BE2C (cell line): ENCODE measurements around the gene GLS.

Experiments used
- DNase-seq: peaks from one replicate; pipeline ENCODE4 v3.0.0-alpha.2; 2020
- H3K27me3 ChIP-seq: fragments of 250-450 bp; sonication (Bioruptor Pico); 2 replicates; pipeline ENCODE4 v1.5.1; 2020; ENCODE audit warnings: mild to moderate bottlenecking
- H3K36me3 ChIP-seq: fragments of 250-450 bp; sonication (Bioruptor Pico); 2 replicates; pipeline ENCODE4 v1.5.1; 2020; ENCODE audit warnings: mild to moderate bottlenecking
- H3K4me1 ChIP-seq: fragments of 250-450 bp; sonication (Bioruptor Pico); 2 replicates; pipeline ENCODE4 v1.5.1; 2020
- H3K4me3 ChIP-seq: 2 replicates; pipeline ENCODE4 v1.5.1; 2011; ENCODE audit warnings: low read depth, low read length
- H3K9me3 ChIP-seq: fragments of 250-450 bp; sonication (Bioruptor Pico); 2 replicates; pipeline ENCODE4 v1.5.1; 2020
- TF ChIP-seq, protein P1 (sequence below): IDR thresholded peaks from 2 replicates; pipeline ENCODE4 v1.5.1; 2012; ENCODE audit warnings: mild to moderate bottlenecking, low read depth, low read length

Gene GLS

DNA sequence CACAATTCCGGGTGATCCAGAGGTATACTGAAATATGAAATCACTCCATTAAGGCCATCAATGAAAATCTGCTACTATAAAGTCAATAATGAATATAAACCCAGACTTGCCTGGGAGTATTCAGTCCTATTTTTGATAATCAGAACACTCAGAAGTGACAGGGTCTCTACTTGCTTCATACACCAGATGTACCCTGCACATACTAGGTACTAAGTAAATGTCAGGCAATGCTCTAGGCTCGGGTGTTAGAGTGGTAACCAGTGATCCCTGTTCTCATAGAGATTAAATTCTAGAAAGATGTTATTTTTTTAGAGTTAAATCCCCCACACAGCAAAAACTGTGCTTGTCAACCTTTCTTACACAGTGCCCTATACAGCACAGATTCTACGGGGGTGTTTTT, 121.0 kb downstream of the GLS start:
- Histone ChIP-seq H3K36me3 (peaks cover 70% of the 10 kb centered on the region), H3K9me3 (no peaks in the 10 kb centered on the region), H3K4me1 (0 out of 2 replicates have a peak, but pooled peaks cover under 1% of the 10 kb centered on the region), H3K4me3 (no peak overlapping the region), H3K27me3 (no peaks in the 10 kb centered on the region)
- TF ChIP-seq, protein P1, sequence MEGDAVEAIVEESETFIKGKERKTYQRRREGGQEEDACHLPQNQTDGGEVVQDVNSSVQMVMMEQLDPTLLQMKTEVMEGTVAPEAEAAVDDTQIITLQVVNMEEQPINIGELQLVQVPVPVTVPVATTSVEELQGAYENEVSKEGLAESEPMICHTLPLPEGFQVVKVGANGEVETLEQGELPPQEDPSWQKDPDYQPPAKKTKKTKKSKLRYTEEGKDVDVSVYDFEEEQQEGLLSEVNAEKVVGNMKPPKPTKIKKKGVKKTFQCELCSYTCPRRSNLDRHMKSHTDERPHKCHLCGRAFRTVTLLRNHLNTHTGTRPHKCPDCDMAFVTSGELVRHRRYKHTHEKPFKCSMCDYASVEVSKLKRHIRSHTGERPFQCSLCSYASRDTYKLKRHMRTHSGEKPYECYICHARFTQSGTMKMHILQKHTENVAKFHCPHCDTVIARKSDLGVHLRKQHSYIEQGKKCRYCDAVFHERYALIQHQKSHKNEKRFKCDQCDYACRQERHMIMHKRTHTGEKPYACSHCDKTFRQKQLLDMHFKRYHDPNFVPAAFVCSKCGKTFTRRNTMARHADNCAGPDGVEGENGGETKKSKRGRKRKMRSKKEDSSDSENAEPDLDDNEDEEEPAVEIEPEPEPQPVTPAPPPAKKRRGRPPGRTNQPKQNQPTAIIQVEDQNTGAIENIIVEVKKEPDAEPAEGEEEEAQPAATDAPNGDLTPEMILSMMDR = no peak
- DNase-seq = no peak

DNA sequence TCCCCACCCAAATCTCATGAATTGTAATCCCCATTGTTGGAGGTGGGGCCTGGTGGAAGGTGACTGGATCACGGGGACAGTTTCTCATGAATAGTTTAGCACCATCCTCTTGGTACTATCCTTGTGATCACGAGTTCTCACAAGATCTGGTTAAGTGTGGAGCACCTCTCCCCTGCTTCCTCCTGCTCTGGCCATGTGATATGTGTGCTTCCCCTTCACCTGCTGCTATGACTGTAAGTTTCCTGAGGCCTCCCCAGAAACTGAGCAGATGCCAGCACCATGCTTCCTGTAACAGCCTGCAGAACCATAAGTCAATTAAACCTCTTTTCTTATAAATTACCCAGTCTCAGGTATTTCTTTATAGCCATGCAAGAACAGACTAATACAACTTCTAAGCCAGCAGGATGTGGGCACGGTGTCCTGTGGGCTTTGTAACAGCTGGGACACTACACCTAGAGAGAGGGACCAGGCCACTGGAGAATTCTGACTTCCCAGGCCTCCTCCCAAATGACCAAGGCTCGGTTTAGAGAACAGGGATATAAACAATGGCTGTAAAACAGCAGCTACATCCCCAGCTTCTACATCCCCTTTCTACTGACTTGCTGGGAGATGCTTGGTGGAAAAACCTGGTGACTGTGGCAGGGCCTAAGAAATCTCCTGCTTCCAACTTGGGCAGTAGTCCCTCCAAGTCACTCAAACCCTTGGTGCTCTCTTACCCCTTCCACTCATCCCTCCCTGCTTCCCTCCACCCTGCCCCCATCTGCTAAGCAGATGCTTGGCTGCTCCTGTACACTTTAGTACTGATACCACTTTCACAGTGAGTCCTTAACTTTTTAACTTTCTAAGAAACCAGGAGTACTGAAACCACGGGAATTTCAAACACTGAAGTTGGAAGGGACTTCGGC, 123.0 kb downstream of the GLS start:
- Histone ChIP-seq H3K36me3 (peaks cover 77% of the 10 kb centered on the region), H3K4me1 (peaks cover 5% of the 10 kb centered on the region; the same call in 1 of the 2 replicates)

DNA sequence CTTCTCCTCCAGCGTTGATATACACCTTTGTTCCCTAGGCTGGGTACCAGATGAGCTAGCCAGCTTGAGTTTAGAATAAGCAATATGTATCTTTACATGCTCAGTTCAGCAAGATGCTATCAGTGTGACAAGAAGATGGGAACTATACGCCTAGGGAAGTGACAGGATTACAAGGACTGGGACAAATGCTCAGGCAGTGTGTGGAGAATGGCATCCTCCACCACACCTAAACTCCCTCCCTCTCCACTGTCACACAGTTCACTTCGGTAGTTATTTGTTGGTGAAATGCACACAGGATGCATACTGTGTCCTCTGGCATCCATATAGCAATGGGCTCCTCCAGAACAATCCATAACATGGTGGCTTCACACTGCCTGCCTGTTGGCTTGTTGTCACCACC, 125.7 kb downstream of the GLS start:
- no peak overlapping the region for H3K4me3 ChIP-seq
- DNase-seq = no peak
- H3K27me3 ChIP-seq = no peaks in the 10 kb centered on the region
- H3K36me3 ChIP-seq = peaks cover 64% of the 10 kb centered on the region
- no peaks in the 10 kb centered on the region for H3K9me3 ChIP-seq
- H3K4me1 ChIP-seq = peaks cover 5% of the 10 kb centered on the region; the same call in 1 of the 2 replicates
- TF ChIP-seq, protein P1 = no peak

More for the DNA sequence above, 123.0 kb downstream of the GLS start:
- TF ChIP-seq, protein P1 = no peak
- DNase-seq = no peak
- Histone ChIP-seq H3K27me3 (no peaks in the 10 kb centered on the region), H3K4me3 (no peak overlapping the region), H3K9me3 (no peaks in the 10 kb centered on the region)

DNA sequence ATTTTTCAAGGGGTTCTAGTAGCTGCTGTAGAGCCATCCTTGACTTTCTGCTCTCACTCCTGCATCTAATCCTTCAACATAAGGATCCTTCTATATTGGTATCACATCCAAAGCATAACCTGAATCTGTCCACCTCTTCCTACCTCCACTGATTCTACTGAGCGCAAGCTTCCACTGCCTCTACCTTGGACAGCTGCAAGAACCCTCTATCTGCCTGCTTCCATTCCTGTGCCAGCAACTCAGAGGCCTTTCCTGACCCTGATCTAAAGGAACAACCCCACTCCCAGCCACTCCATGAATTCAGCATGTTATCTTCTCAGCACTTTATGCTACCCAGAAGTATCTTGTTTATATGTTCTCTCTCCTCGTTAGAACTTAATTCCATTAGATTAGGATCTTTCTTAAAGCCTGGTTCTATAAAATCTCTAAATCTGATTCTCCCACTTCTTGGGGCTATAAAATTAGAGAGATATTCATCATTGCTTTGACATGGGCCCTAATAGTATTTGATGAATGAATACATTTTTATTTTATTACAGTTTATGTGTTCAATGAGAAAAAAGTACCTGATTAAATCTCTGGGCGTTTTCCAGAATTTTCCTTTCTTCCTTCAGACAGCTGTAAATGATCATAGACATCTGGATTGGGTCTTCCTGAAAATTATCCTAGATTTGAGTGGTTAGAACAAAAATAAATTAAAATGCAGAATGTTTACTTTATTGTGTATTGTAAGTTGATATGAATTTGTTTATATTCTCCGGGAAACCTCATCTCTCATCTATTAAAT, 126.6 kb downstream of the GLS start:
- Histone ChIP-seq H3K4me1 (peaks cover 5% of the 10 kb centered on the region; the same call in 1 of the 2 replicates), H3K27me3 (no peaks in the 10 kb centered on the region), H3K36me3 (peaks cover 59% of the 10 kb centered on the region), H3K4me3 (no peak overlapping the region), H3K9me3 (no peaks in the 10 kb centered on the region)
- TF ChIP-seq, protein P1 = no peak
- no peak for DNase-seq

DNA sequence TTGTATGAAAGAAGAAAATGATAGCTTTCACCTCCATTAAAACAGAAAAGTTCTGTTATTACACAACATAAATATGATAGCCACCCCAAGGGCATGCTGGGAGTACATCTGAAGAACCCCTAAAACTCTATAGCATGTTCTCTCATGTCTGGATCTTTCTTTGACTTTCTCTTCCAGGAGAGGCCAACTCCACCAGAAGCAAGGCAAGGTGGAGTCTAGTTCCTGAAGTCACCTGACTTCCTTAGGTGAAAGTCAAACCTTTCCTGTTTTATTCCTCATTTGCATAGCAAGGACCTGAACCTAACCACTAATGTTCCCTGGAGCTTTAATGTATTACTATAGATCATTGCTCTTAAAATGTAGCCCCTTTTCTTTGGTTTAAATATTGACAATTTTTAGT, 127.7 kb downstream of the GLS start:
- H3K4me1 ChIP-seq = peaks cover 5% of the 10 kb centered on the region; the same call in 1 of the 2 replicates
- no peaks in the 10 kb centered on the region for H3K9me3 ChIP-seq
- DNase-seq = no peak
- H3K4me3 ChIP-seq = no peak overlapping the region
- TF ChIP-seq, protein P1 = no peak
- H3K36me3 ChIP-seq = peaks cover 51% of the 10 kb centered on the region
- no peaks in the 10 kb centered on the region for H3K27me3 ChIP-seq
